ENCODE data around the gene TRIM10. TPM values are rescaled to one million over a fixed set of nuclear protein-coding genes. Genes with fewer than 3 reads are reported as not detected.

TRIM10 gene
- total RNA-seq, 1 donor from 2014 or later = not detected

DNA sequence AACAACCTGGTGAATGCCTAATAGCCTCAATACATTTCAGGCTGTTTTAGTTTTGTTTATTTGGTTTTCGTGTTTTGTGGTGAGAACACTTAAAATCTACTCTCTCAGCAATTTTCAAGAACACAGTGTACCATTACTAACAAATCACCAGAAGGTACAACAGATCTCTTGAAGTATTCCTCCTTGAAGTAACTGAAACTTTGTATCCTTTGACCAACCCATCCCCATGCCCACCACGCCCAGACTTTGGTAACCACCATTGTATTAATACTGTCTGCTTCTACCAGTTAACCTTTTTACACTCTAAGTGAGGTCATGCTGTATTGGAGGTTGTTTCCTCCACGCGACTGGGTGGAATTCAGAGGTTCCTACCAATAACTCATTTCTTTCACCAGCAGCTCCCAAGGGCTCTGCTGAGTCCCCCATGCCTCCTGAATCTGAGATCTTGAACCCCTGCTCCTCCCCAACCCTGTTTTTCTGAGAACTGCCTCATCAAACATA, 30.8 kb downstream of the TRIM10 start:
- no peak overlapping the region for H3K4me3 ChIP-seq
- no peak overlapping the region for H3K27ac ChIP-seq (replicated peaks)
- TF ChIP-seq, protein P1, sequence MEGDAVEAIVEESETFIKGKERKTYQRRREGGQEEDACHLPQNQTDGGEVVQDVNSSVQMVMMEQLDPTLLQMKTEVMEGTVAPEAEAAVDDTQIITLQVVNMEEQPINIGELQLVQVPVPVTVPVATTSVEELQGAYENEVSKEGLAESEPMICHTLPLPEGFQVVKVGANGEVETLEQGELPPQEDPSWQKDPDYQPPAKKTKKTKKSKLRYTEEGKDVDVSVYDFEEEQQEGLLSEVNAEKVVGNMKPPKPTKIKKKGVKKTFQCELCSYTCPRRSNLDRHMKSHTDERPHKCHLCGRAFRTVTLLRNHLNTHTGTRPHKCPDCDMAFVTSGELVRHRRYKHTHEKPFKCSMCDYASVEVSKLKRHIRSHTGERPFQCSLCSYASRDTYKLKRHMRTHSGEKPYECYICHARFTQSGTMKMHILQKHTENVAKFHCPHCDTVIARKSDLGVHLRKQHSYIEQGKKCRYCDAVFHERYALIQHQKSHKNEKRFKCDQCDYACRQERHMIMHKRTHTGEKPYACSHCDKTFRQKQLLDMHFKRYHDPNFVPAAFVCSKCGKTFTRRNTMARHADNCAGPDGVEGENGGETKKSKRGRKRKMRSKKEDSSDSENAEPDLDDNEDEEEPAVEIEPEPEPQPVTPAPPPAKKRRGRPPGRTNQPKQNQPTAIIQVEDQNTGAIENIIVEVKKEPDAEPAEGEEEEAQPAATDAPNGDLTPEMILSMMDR (IDR thresholded peaks at IDR 0.05; ENCODE audit: borderline replicate concordance) = no peak
- peaks cover 16% of the 10 kb centered on the region for H3K4me1 ChIP-seq
- H3K36me3 ChIP-seq = no peaks in the 10 kb centered on the region
- DNase-seq = no peak
- intact Hi-C loops (cut with micrococcal nuclease) = no loop called here
- peaks cover 95% of the 10 kb centered on the region for H3K27me3 ChIP-seq (ENCODE audit: low read depth)
- no peaks in the 10 kb centered on the region for H3K9me3 ChIP-seq (replicated peaks)

DNA sequence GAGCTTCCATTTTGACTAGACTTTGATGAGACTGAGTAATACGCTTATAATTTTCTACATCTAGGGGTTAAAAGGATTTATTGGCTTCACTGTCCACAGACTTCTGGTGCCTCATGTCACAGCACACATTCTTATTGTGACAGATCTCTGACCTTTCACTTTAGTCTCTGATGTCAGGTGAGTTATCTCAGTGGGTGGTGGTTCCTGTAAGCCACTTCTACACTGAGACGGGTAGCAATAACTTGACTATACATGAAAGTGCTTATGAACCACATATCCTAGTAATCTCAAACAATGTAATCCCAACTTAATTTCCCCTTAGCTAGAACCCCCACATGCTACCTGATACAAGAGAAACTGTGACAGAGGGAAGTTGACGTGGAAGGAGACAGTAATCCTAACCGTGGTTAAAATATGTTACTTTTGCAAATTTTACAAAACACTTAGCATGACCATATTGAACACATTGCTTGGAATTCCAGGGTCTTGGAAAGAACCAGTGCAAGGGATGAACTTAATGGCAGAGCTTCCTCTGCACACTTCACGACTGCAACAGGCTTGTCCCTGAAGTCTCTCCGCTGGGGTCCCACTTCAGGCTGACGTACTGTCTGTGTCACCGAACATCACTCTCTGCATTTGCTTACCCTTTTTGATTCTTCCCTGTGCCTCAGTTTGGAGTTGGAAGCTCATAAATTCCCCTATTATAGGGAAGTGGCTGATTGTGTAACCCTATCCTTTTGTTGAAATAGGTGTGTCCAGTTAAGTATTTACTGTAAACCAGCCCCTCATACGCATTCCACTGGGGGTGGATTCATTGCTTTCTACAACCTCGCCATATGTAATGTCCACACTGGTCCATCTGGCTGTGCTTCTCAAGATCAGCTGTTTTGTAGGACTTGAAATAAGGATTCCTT, 31.5 kb downstream of the TRIM10 start:
- H3K9me3 ChIP-seq (replicated peaks) = no peaks in the 10 kb centered on the region
- H3K4me1 ChIP-seq = peaks cover 16% of the 10 kb centered on the region
- no peak overlapping the region for H3K27ac ChIP-seq (replicated peaks)
- TF ChIP-seq, protein P1 (IDR thresholded peaks at IDR 0.05; ENCODE audit: borderline replicate concordance) = no peak
- intact Hi-C loops (cut with micrococcal nuclease) = no loop called here
- peaks cover 95% of the 10 kb centered on the region for H3K27me3 ChIP-seq (ENCODE audit: low read depth)
- no peak overlapping the region for H3K4me3 ChIP-seq
- no peaks in the 10 kb centered on the region for H3K36me3 ChIP-seq
- no peak for DNase-seq

DNA sequence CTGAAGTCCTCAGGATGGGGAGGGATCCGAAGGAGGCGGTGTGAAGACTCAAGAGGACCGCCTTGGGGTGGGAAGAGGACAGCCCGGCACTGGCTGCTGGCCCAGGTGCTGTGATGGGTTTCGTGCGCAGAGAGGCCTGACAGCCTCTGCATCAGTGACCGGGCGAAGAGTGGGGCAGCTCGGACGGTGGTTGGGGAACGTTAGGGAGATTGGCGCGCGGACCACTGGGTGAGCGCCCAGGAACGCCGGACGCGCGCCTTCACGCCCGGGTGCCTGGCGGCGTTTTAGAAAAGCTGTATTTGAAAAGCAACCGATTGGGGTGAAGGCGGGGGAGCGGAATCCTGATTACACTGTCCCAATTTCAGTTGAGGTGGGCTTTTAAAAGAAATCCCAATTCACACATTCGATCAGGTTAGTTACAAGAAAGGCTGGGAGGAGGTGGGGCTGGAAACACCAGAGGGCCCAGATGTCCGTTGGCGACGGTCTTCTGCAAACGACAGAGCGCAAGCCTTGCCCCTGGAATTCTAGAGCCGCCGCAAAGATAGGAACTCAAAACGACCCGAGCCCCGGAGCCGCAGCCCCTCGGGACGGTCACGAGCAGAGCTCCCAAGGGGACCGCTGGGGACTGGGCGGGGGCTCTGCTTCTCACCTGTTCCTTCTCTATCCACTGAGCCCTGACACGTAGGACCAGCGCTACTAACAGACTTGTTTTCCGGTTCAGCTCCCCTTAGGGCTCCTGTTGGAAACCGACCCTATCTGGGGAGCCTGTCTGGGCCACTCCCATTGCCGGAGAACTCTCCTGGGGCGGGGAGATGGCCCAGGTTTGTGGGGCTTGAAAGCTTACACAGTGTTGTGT, 33.5 kb downstream of the TRIM10 start:
- TF ChIP-seq, protein P1 (IDR thresholded peaks at IDR 0.05; ENCODE audit: borderline replicate concordance) = no peak
- intact Hi-C loops (cut with micrococcal nuclease) = no loop called here
- DNase-seq = no peak
- Histone ChIP-seq H3K4me3 (peak overlapping the region; percentile 52), H3K27me3 (ENCODE audit: low read depth) (peaks cover 95% of the 10 kb centered on the region), H3K36me3 (no peaks in the 10 kb centered on the region), H3K9me3 (replicated peaks) (no peaks in the 10 kb centered on the region), H3K27ac (replicated peaks) (no peak overlapping the region), H3K4me1 (peaks cover 16% of the 10 kb centered on the region)

DNA sequence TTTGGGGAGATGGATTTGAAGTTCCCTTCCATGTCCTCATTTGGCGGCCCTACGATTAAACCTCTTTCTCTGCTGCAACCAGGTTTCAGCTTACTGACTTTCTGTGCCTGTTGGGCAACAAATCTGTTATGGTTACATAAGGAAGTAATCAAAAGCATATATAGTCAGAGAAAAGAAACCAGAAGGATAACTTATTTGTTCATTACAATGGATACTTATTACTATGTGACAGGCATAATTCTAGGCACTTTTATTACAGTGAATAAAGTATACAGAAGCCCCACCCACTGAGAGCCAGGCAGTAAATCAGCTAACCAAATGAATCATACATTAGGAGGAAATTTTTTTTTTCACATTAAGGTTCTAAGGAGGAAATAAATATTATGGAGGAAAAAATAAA, 38.5 kb downstream of the TRIM10 start:
- TF ChIP-seq, protein P1 (IDR thresholded peaks at IDR 0.05; ENCODE audit: borderline replicate concordance) = no peak
- Histone ChIP-seq H3K27ac (replicated peaks) (no peak overlapping the region), H3K9me3 (replicated peaks) (no peaks in the 10 kb centered on the region), H3K27me3 (ENCODE audit: low read depth) (peaks cover 75% of the 10 kb centered on the region), H3K36me3 (no peaks in the 10 kb centered on the region), H3K4me3 (no peak overlapping the region), H3K4me1 (peaks cover 4% of the 10 kb centered on the region)
- DNase-seq = no peak
- intact Hi-C loops (cut with micrococcal nuclease) = no loop called here

Data from left ventricle myocardium inferior (tissue), 1 donor.